Gastroesophageal sphincter (tissue), 3 donors: ENCODE data around the gene EDEM2.

Experiments used
- CTCF ChIP-seq, 4 experiments: fragments of 200-600 bp in 2 of 4; fragments of 450-650 bp in 2 of 4; sonication (generic) in 1 of 4; IDR thresholded peaks; one replicate each; pipeline ENCODE4 v1.5.1; 2017 to 2019; ENCODE audit warnings: antibody characterized with exemption in 4 of 4, mild to moderate bottlenecking in 2 of 4, moderate library complexity in 2 of 4
- EP300 ChIP-seq: sonication (generic); formaldehyde crosslinking; IDR thresholded peaks from one replicate; pipeline ENCODE4 v1.6.1; 2017; ENCODE audit warnings: antibody characterized with exemption, mild to moderate bottlenecking
- POLR2A ChIP-seq, 2 donors: fragments of 450-650 bp; IDR thresholded peaks; one replicate each; pipeline ENCODE4 v1.6.1; 2017; ENCODE audit warnings: antibody characterized with exemption in 2 of 2, mild to moderate bottlenecking in 2 of 2, moderate library complexity in 1 of 2
- POLR2AphosphoS5 ChIP-seq: sonication (generic); formaldehyde crosslinking; IDR thresholded peaks from one replicate; pipeline ENCODE4 v1.6.1; 2017; ENCODE audit warnings: antibody characterized with exemption

- TF ChIP-seq POLR2A (IDR thresholded peaks at IDR 0.05) (no peak), CTCF (IDR thresholded peaks at IDR 0.05) (no peak), POLR2AphosphoS5 (no peak), EP300 (no peak)
These were observed 44.4 kb upstream of the EDEM2 start for GRCh38 chr20:35191419-35192117.
